Measurements from ENCODE around the gene LGALS4.
"Not testable (repeated sequence)": the region's sequence is repeated elsewhere in the genome, so short reads cannot be mapped to it uniquely, and the experiment has no call there.

The LGALS4 gene

DNA sequence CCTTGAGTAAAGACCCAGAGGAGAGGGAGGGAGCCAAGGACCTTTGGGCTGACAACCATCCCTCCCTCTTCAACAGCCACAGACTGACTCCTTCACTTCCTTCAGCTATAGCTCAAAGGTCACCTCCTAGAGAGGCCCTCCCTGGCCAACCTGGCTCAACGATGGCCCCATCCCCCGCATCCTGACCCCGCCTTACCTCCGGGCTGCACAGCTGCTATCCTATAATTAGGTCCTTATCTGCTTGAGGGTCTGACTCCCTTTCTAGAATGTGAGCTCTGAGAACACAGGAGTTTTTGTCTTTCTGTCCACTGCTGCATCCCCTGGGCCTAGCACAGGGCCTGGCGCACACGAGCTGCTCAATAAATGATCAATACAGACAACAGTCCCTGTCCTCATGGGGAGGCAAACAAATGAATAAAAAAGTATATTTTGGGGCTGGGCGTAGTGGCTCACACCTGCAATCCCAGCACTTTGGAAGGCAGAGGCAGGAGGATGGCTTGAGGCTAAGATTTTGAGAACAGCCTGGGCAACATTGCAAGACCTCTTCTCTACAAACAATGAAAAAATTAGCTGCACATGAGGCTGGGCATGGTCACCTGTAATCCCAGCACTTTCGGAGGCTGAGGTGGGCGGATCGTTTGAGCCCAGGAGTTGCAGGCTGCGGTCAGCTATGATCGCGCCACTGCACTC lies 6.6 kb upstream of the LGALS4 start:
- DNase-seq: no peak

DNA sequence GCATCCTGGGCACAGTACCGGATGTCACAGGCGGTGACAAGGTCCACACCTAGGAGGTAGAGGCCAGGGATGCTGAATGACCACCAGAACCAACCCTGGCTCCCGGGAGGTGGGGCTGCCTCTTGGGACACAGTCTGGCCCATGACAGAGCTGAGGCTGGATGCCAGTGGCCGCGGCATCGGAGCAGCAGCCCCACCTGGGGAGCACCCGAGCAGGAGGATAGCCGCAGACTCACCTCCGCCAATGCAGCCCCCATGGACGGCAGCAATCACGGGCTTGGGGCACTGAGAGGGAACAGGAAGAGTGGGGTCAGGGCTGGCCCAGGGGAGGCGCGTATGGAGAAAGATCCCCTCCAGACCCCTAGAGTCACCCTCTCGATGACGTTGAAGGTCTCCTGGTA lies 4.3 kb upstream of the LGALS4 start:
- DNase-seq: no peak

DNA sequence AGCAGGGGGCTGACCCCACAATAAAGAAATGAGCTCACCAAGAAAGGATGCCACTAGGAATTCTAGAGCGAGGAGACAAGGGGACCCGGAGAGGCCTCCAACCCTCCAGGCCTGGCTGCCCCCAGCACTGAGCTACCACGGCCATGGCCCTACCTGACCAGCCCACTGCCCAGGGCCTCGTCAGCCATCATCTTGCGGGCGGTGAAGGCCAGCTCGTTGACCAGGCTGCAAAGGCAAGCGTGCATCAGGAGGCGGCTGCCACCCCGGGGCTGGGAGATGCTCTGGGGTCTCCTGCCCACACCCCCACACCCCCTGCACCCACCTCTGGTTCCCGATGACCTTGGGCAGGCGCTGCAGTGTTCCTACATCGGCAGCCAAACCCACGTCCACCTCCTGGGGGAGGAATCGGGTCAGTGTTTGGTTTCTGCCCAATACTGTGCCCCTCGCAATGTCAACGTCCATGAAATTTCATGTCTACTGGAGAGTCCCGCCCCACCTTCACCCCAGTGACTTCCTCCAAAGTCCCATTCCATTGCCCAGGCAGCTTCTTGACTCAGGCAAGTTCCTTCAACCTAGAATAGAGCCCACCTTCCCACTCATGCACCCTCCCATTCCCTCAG lies 3.5 kb upstream of the LGALS4 start:
- no peak for DNase-seq

DNA sequence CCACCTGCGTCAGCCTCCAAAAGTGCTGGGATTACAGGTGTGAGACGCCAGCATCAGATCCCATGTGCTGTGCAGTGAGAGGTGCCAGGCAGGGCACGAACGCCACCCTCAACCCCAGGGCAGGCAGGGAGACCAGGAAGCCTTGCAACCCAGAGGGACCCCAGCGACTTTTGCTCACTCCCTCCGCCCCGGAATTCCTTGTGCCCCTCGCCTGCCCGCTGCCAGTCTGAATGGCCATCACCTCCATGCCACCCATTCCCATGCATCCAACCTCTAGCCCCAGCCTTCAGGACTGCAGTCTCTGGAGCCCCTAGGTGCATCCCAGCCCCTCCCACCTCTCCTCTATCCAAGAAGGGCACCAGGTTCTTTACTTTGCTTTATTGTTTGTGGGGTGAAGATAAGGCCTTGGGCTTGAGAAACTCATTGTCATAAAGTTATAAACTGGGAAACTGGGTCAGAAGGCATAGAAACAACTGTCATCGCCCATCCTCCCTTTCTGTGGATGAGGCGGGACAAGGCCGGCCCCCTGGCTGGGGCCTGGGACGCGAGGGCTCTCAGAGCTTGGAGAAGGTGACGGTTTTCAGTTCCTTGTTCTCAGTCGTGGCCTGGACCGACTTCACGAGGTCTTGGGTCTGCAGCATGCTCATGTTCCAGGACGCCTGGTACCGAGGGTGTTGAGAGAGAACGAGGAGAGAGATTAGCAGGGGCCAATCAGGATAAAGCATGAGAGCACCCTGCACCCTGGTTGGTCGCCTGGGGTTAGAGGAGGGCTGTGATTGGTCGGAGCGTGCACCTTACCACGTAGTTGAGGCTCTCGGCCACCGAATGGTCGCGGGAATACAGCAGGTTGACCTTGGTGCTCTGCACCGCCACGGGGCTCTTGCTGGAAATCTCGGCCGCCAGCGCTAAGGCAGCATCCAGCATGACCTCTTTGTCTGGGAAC lies 2.6 kb upstream of the LGALS4 start:
- no peak for DNase-seq

DNA sequence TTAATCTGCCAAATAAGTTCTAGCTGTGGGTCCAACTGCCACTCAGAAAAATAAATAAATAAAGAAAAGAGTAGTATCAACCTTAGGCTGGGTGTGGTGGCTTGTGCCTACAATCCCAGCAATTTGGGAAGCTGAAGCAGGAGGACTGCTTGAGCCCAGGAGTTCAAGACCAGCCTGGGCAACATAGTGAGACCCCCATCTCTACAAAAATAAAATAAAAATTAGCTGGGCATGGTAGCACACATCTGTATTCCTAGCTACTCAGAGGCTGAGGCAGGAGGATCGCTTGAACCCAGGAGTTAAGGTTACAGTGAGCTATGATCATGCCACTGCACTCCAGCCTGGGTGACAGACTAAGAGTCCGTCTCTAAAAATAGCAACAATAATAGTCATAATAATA lies 1.2 kb upstream of the LGALS4 start:
- DNase-seq: not testable (repeated sequence)

DNA sequence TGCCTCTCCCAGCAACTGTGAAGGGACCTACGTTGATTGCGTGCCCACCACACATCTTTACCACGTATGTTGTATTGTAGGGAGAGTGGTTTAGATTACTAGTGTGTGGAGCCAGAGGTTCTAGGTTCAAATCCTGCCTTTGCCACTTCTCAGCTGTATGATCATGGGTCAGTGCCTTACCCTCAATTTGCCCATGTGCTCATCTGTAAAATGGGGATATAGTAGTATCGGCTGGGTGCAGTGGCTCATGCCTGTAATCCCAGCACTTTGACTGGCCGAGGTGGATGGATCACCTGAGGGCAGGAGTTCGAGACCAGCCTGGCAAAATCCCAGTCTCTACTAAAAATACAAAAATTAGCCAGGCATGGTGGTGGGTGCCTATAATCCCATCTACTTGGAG lies 578 bp upstream of the LGALS4 start:
- no peak for DNase-seq

DNA sequence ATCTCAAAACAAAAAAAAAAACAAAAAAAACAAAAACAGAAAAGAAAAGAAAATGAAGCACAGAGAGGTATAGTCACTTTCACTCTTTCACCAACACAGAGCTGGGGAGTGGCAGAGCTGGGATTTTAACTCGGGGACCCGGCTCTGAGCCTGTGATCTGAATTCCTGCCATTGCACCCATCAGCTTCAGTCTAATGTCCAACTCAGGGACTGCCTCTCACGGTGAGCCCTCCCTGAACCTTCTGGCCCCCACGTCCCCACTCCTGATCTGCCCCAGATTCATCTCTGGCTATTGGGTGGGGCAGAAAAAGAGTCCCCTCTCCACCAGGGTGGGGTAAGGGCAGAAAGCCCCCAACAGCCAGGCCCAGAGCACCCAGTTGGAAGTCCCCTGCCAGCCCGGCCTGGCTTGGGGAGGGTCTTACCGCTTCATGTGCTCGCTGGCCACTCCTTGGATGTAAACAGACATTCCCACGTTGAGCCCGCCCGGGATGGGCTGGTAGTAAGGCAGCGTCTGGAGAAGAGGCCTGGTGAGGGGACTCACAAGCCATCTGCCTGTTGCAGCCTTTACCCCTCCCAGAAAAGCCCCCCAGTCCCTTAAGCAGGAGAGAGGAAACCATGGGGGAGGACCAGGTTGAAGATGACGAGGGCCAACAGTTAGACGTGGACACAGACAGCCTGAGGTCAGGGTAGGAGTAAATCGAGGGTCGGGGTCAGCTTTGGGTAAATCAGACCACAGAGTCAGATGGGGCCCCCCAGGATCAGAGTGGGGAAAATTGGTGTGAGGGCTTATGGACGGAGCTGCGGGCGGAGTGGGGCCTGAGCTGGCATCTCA lies 520 bp downstream of the LGALS4 start:
- DNase-seq: no peak

DNA sequence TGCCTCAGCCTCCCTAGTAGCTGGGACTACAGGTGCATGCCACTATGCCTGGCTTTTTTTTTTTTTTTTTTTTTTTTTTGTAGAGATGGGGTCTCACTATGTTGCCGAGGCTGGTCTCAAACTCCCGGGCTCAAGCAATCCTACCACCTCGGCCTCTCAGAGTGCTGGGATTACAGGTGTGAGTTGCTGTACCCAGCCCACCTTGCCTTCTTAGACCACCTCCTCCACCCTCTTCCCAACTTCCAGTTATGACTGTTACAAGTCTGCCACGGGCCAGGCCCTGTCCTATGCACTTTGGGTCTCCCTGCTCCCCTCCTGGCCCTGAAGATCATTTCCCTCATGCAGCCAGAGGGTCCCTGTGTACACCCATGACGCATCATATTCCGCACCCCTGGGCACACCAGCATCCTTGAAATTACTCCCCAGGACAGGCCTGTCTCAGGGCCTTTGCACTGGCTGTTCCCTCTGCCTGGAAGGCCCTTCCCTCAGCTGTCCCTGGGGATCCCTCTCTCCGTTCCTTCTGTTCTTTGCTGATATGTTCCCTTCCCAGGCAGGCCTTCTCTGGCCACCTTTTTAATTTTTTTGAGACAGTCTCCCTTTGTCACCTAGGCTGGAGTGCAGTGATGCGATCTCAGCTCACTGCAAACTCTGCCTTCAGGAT lies 3.0 kb downstream of the LGALS4 start:
- no peak for DNase-seq

DNA sequence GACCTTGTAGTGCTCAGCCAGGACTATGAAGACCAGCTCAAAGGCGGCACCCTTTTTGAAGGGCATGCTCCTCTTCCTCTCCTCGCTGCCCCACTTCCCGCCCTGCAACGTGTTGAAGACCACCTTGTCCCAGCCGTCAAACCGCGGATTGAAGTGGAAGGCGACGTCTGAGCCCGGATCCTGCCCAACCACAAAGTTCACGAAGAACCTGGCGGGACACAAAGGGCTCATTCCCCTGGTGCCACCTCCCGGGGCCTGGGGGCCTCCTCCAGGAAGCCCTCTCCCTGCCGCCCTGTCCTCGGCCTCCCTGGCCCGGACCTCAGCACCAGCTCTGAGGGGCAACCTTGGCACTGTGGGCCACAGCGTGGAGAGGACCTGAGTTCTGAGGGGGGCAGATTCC lies 4.0 kb downstream of the LGALS4 start:
- no peak for DNase-seq

DNA sequence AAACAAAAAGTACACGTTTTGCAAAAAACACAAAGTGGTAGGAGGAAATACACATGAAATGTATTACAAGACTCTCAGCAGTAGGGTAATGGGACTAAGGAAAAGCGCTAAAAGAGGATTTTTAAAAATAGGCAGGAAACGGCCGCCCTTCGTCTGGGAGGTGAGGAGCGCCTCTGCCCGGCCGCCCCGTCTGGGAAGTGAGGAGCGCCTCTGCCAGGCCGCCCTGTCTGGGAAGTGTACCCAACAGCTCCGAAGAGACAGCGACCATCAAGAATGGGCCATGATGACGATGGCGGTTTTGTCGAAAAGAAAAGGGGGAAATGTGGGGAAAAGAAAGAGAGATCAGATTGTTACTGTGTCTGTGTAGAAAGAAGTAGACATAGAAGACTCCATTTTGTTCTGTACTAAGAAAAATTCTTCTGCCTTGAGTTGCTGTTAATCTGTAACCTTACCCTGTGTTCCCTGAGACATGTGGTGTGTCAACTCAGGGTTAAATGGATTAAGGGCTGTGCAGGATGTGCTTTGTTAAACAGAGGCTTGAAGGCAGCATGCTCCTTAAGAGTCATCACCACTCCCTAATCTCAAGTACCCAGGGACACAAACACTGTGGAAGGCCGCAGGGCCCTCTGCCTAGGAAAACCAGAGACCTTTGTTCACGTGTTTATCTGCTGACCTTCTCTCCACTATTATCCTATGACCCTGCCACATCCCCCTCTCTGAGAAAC lies 5.2 kb downstream of the LGALS4 start:
- DNase-seq: not testable (repeated sequence)

DNA sequence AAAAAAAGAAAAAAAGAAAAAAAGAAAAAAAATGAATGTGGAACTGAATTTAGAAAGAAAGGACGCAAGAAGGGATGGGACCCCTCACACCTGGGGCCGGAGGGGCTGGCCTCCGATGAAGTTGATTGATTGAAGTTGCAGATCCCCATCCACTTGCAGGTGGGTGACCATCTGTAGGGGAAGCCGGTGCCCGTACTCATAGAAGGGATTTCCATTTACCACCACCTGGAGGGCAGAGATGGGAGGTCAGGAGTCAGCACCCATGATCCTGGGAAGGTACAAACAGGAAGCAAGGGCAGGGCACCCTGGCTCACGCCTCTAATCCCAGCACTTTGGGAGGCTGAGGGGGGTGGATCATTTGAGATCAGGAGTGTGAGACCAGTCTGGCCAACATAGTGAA lies 6.4 kb downstream of the LGALS4 start:
- no peak for DNase-seq

DNA sequence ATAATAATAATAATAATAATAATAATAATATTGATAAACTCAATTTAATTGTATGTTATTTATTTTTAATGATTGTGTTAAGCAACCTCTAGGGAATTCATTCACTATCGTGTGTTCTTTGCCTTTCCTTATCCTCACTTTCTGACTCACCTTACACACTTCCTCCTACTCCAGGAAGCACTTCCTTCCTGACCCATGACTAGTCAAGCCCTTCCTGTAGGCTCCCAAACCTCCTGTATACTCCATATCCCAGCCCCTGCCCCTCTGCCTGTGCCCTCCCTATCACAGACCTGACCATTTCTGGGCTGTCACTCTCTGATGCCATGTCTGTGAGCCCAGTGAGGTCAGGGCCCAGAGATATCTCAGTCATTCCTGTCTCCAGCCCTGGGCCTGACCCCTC lies 7.6 kb downstream of the LGALS4 start:
- no peak for DNase-seq

DNA sequence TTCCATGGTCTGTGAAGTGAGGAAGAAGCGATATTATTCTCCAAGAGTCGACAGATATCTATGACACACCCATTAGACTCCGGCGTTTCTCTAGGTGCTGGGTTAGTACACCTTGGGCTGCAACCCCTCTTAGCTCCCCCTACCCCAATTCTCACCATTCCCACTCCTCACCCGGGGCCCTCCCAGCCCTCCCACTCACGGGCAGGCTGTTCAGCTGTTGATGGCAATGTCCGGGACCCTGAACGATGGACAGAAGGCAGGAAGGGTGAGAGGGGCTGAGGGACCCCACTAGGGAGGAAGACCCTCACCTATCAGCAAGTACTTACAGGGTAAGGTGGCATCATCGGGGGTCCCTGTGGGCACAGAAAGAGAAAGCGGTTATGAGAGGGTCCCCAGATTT lies 9.2 kb downstream of the LGALS4 start:
- no peak for DNase-seq

DNA sequence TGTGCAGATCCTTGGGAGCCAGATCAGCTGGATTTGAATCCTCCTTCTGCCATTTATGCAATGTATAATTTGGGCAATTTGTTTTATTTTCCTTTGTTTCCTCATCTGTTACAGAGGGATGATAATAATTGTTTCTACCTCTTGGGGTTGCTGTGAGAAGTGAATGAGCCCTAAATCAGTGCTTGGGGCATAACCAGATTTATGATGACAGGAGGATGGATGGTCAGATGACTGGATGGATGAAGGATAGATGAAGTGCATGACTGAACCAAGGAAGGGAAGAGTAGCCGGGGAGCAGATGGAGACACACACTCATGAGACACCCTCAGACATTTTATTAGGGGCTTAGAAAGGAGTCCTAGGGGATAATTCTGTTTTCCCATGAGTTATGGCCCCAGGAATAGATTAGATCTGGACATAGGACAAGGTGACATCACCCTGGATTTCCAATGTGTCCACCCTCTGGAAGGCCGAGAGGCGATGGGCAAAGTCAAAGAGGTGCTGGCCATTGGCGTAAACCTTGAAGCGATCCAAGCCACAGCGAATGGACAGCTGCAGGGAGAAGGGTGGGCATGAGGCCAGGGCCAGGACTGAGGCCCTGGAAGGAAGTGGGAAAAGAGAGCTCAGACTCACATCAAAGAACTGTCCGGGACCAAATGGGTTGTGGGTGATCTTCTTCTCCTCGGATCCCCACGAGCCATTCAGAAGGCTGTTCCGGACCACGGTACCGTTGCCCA lies 11.2 kb downstream of the LGALS4 start:
- DNase-seq: no peak

DNA sequence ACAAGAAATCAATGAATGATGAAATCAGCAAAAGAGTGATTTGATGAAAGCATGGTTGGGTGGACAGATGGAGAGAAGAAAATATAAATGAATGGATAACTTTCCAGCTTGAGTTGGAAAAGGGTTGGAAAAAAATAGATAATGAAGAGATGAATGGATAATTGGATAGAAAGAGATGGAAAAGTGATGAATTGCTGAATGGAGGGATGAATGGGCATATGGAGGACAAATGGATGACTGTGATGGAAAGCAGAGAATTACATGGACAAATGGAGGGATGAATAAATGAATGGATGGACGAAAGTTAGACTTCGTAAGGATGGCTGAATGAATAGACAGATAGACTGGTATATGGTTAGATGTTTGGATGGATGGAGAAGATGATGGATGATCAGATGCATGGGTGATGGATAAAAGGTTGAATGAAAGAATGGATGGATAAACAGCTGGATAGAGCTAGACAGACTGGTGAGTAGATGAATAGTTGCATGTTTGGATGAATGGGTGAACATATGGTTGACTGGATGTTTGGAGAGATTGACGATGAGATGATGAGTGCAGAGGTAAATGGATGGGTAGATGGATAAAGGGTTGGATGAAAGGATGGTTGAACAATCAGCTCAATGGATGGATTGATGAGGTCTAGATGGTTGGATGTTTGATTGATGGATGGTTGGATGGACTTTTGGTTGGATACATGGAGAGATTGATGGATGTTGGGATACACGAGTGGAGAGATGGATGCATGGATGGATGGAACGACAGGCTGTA lies 12.0 kb downstream of the LGALS4 start:
- DNase-seq: no peak

DNA sequence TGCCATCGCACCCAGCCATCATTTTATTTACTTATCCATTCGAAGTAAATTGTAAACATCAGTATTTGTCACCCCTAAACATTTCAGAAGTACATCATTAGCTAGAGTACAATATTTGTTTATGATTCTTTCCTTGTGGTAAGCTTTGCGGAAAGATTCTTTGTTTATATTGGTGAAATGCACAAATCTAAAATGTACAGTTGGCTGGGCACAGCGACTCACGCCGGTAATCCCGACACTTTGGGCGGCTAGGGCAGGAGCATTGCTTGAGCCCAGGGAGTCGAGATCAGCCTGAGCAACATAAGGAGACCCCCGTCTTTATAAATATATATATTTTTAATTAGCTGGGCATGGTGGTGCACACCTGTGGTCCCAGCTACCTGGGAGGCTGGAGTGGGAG lies 13.6 kb downstream of the LGALS4 start:
- DNase-seq: no peak

DNA sequence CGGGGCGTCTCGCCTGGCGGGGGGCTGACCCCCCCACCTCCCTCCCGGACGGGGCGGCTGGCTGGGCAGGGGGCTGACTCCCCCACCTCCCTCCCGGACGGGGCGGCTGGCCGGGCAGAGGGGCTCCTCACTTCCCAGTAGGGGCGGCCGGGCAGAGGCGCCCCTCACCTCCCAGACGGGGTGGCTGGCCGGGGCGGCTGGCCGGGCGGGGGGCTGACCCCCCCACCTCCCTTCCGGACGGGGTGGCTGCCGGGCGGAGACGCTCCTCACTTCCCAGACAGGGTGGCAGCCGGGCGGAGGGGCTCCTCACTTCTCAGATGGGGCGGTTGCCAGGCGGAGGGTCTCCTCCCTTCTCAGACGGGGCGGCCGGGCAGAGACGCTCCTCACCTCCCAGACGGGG lies 15.0 kb downstream of the LGALS4 start:
- not testable (repeated sequence) for DNase-seq

DNA sequence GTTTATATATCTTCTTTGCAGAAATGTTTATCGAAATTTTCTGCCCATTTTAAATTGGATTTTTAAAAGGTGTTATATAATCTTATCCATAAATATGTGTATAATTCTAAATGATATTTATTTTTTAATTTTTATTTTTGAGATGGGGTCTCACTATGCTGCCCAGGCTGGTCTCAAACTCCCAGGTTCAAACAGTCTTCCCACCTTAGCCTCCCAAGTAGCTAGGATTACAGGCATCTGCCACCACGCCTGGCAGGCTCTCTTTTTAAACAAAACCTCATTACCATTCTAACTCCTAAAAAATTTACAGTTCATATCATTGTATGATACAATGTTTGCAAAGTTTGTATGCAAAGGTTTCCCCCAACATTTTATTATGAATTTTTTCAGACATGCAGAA lies 16.6 kb downstream of the LGALS4 start:
- DNase-seq: no peak

DNA sequence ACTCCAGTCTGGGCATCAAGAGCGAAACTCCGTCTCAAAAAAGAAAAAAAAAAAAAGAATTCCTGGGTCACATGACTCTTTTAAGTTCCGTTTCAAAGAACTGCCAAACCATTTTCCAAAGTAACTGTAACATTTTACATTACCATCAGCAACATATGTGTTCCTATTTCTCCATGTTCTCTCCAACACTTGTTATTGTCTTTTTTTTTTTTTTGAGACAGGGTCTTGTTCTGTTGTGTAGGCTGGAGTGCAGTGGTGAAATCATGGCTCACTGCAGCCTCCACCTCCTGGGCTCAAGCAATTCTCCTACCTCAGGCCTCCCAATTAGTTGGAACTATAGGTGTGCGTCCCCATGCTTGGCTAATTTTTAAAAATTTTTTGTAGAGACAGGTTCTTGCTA lies 17.2 kb downstream of the LGALS4 start:
- DNase-seq: no peak

DNA sequence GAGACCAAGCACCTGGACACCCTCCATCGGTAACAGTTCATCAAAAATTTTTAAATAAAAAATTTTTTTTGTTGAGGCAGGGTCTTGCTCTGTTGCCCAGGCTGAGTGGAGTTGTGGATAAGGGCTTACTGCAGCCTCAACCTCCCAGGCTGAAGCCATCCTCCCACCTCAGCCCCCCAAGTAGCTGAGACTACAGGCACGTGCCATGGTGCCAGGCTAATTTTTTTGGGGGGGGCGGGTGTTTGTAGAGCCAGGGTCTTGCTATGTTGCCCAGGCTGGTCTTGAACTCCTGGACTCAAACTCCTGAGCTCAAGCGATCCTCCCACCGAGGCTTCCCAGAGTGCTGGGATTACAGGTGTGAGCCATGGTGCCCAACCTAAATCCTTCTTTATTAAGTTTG lies 19.1 kb downstream of the LGALS4 start:
- no peak for DNase-seq

All from inflammatory macrophage treated with lipopolysaccharide for 1 hour (primary cell).